GM21390 (cell line): ENCODE data around the gene APPBP2.
"Not testable (repeated sequence)": the region's sequence is repeated elsewhere in the genome, so short reads cannot be mapped to it uniquely, and the experiment has no call there.

Experiments used
- ATAC-seq: cut with Tn5 transposase; IDR thresholded peaks from one replicate; pipeline ENCODE4 v1.9.1; 2021; ENCODE audit not compliant: unreplicated experiment

Gene APPBP2

DNA sequence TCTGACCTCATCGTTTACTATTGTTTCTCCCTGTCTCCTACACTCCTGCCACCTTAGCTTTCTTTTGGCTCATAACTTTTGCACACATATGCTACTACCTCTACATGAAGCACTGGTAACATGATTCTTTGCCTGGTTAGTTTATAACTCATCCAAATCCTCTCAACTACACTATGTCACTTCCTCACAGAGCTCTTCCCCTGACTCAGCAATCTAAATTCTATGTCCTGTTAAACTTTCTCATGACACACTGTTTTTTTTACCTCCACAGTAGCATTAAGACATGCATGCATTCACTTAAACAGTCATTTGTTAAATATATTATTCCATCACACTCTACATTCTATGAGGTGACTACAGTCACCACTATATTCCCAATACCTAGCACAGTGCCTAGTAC is 19.7 kb downstream of the APPBP2 start:
- ATAC-seq, result no peak

DNA sequence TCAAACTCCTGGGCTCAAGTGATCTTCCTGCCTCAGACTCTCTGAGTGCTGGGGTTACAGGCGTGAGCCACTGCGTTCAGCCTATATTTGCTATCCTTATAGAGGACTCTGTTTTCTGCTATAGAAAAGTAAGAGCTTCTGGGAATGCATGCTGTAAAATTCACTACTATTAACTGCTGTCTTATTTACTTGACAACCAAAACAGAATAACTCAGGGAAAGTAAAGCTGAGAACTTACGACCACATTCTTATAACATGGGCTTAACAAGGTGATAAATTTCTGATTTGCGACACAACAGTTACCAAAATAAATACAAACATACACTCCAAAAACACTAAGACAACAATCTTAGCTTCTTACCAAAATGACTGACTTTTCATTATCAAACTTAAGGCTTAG is 23.9 kb downstream of the APPBP2 start:
- ATAC-seq, result no peak

DNA sequence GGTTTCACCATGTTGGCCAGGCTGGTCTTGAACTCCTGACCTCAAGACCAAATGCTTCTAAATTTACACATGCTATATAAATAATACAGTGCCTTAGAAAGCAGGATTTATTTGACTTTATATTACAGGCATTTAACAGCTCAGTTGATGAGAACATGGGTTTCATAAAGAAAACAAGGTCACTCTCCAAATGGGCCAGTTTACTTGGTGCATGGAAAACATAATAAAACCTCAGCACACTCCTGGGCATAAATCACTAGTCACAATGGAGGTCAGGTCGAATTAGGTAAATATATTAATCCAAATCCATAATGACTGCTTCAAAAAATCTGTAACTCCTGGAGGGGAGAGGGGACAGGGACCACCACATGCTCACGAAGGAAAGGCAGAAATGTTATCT is 24.5 kb downstream of the APPBP2 start:
- ATAC-seq, result no peak

DNA sequence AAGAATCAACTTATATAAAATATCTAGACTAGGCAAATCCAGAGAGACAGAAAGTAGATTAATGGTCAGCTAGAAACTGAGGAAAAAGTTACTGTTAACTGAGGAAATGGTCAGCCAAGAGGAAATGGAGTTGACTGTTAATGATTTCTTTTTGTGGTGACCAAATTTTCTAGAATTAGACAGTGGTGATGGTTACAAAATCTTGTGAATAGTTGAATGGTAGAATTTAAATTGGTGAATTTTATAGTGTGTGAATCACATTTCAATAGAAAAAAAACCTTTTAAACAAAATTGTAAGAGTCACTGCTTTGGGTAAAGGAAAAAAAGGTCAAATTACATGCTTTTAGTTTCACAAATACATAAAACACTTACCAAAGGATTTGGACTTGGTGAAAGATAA is 30.0 kb downstream of the APPBP2 start:
- no peak for ATAC-seq

DNA sequence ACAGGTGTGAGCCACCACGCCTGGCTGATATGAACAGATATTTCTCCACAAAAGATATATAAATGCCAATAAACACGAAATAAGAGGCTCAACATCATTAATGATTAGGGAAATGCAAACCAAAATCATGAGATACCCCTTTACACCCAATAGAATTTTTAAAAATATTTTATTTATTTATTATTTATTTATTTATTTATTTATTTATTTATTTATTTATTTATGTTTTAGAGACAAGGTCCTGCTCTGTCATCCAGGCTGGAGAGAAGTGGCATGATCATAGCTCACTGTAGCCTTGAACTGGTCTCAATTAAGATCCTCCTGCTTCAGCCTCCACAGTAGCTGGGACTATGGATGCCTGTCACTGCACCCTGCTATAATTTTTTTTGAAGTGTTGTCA is 30.8 kb downstream of the APPBP2 start:
- no peak for ATAC-seq

DNA sequence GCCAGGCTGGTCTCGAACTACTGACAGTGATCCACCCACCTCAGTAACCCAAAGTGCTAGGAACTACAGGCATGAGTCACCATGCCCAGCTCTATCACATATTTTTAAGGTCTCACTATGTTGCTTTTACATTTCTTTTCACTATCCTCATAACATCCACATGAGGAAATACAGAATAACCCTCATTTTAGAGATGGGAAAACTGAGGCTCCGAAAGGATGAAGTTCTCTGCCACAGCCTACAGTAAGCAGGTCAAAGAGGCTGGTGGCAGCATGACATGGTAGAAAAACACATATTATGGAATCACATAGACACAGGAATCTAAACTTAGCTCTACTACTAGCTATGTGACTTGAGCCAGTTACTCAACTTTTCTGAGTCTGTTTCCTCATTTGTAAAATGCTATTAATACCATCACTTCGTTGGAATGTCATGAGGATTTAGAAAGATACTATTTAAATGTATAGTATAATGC is 32.2 kb downstream of the APPBP2 start:
- no peak for ATAC-seq

DNA sequence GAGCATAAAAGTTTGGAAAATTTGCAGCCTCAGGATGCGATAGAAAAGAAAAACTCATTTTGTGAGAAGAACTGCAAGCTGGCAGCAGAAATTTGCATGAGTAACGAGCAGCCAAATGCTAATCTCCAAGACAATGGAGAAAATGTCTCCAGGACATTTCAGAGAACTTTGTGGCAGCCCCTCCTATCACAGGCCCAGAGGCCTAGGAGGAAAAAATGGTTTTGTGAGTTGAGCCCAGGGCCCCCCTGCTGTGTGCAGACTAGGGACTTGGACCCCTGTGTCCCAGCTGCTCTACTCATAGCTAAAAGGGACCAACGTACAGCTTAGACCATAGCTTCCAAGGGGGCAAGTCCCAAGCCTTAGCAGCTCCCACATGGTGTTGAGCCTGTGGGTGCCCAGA is 34.3 kb downstream of the APPBP2 start:
- no peak for ATAC-seq

DNA sequence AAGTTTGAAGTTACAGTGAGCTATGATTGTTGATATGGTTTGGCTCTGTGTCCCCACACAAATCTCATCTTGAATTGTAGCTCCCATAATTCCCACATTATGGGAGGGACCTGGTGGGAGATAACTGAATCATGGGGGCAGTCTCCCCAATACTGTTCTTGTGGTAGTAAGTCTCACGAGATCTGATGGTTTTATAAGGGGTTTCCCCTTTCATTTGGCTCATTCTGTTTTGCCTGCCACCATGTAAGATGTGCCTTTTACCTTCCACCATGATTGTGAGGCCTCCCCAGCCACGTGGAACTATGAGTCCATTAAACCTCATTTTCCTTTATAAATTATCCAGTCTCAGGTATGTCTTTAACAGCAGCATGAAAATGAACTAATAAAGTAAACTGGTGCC is 35.4 kb downstream of the APPBP2 start:
- ATAC-seq, result not testable (repeated sequence)

DNA sequence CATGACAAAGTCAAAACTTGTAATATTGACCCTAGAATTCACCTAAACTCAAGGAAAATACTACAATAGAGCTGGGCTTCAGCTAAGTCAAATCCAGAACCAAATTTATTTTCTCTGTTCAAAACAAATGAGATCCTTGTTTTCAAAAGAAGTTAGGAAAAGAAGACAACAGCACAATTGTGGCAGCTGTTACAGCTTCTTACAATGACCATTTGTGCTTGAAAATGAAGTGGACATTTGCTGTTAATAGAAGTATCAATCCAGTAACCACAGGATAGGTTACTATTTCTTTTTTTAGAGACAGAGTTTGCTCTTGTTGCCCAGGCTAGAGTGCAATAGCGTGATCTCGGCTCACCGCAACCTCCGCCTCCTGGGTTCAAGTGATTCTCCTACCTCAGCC is 44.4 kb downstream of the APPBP2 start:
- ATAC-seq, result no peak

DNA sequence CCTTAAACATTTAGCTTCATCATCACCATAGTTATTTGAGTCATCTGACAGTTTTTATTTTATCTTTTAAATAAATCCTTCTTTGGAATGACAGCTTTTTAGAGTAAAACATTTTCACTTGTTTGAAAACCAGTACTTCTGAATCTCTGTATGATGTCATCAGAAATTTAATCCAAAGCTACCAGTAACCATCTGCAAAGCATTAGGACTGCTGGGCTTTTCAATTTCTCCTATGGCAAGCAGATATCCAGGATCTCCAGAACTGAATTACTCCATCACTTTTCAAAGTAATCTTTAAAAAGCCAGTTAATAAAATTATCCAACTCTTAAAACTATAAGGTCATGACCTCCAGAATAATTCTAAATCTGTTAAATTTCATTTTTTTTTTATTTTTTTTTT is 52.3 kb downstream of the APPBP2 start:
- no peak for ATAC-seq

DNA sequence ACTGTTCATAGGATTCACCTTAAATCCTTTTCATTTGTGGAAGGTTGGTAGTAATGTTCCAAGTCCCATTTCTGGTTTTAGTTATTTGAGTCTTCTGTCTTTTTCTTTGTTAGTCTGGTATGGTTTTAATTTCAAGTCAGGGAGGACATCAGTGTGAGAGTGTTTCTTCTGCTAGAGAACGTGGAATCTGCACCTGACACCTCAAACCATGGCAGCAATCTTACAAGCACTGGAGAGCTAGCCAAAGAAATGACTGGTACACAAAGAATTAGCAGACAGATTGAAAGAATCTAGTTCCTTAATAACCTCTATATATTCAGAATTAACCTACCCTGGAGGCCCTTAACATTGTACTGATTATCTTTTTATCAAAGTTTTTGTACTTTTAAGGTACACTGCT is 53.6 kb downstream of the APPBP2 start:
- ATAC-seq, result no peak

DNA sequence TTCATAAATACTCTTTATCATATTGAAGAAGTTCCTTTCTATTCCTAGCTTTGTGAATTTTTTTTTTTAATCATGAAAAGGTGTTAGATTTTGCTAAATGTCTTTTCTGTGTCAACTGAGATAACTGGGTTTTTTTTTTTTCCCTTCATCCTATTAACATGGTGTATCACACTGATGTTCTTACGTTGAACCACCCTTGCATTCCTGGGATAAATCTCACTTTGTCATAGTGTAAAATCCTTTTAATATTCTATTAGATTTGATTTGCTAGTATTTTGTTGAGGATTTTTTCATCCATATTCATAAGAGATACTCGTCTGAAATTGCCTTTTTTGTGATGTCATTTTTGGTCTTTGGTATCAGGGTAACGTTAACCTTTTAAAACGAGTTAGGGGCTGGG is 54.6 kb downstream of the APPBP2 start:
- ATAC-seq, result no peak

DNA sequence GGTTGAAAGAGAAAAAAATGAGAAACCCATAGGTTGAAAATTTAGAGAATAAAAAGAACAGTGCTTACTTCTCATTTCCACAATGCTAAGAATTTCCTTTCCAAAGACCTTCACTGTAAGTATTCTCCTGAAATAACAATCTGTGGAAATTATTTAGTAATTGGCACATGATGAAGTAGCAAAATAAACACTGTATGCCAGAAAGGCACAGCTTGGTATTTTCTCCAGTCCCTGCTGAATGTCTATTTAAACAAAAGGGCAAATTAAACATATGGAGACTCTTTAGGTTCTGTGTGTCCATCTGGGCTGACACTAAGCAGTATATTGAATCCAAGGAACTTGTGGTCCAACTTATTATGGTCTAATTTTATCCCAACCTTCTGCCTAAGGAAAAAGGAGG is 57.7 kb downstream of the APPBP2 start:
- ATAC-seq, result no peak

DNA sequence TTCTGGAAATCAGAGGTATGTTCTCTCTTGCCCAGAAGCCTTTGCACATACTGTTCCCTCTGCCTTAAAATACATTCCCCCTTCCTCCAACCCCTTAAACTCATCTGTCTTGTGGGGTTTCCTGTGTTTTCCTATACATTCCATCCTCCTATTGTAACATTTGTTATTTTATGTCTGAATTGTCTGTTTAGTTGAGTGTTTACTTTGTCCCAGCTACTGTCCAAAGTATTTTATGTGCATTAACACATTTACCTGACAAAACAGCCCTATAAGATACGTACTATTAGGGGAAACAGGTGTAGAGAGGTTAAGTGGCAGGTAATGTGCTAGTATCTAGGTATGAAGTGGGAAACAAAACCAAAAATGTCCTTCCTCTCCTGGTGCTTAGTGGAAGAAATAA is 61.7 kb downstream of the APPBP2 start:
- ATAC-seq, result no peak

DNA sequence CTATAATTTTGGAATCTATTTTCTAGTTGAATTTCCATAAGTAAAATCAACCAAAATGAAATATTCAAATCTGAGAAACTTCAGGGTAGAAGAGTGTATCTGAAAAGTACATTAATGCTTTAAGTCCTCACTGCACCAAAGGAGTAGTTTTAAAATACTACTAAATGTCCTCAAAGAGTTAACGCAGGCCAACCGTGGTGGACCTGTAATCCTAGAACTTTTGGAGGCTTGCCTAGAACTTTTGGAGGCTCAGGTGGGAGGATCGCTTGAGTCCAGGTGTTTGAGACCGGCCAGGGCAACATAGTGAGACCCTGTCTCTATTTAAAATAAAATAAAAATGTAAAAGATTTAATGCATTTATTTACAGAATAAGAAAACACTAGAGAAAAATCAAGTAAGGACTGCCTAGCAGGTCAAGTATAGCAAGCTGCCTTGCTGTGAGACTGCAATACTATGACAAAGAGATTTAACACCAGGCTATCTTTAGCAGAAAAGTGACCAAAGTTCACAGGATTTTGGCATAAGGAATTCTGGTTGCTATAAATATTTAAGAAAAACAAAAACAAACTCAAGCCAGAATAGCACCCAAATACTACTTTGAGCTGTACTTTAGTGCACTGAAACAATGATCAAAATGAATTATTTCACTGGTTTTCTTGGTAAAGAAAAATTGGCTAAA is 62.7 kb downstream of the APPBP2 start:
- no peak for ATAC-seq

DNA sequence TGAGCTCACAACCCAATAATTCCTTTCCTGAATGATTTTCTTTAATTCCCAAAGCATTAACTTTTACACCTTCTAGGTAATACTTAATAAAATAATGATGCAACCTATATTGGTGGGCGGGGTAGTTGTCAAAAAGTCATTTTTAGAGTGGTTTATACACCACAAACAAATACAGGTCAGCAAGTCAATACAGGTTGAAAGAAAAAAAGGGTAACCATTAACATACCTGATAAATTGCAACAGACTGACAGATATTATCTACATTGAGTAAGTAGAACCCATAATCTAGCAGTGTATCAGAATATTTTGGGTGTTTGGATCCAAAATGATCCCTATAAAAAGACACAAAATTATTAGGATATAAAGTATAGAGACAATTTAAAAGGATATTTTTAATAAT is 64.5 kb downstream of the APPBP2 start:
- no peak for ATAC-seq

DNA sequence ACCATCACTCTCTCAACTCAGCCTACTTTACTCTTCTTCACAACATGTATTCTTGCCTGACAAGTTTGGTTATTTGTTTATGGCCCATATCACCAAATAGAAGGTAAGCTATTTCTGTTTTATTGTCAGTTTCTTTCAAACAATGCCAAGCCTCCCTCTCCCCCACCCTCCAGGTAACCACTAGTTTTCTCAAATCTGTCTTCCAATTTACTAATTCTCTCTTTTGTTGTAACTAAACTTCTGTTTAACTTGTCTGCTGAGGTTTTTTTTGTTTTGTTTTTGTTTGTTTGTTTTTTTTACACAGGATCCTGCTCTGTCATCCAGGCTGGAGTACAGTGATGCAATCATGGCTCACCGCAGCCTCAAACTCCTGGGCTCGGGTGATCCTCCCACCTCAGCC is 68.9 kb downstream of the APPBP2 start:
- ATAC-seq, result no peak

DNA sequence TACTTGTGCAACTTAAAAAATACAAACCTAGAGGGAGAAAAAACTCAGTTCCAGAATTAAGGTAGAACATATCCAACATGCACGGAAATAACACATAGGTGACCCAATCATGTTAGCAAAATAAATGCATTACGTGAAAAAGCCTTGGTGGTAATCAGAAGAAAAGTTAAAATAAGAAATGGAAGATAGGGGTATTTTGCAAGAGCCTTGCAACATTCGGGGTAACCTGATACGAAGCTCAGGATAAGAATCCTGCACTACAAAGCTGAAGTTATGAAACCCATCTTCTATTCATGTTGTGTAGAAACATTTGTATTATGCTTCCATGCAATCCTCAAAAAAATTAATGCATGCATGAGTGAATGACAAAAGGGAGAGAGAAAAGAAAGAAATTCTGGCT is 70.7 kb downstream of the APPBP2 start:
- ATAC-seq, result no peak

DNA sequence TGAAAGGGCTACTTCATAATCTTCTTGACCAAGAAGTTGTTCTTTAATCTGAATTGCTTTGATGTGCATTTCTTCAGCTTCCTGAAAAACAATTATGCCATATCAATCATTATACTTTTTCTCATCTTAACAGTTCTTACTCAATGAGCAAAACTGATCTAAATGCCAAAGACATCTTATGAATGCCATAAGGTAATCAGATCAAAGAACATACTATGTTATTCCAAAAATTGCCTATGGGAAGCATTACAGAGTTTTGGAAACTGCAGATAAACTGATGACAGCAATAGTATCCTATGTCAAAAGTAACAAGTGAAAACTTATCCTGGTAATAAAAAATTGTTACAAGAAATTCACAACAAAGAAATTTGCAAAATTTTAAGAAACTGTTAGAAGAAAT is 74.1 kb downstream of the APPBP2 start:
- ATAC-seq, result no peak

DNA sequence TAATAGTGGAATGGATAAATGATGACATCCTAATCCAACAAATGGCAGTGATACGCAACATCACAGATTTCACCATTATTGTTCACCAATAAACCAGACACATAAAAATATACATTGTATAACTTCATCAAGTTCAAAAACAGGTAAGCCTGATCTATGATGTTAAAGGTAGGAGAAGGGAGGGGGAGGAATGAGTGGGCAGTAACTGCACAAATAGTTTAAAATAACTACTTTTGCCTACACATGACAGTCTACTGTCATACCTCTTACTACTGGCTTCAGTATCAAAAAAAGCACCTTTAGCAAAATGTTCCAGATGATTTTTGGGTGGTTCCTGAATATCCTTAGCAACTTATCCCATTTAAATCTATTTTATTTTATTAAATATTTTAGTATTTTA is 75.0 kb downstream of the APPBP2 start:
- no peak for ATAC-seq

DNA sequence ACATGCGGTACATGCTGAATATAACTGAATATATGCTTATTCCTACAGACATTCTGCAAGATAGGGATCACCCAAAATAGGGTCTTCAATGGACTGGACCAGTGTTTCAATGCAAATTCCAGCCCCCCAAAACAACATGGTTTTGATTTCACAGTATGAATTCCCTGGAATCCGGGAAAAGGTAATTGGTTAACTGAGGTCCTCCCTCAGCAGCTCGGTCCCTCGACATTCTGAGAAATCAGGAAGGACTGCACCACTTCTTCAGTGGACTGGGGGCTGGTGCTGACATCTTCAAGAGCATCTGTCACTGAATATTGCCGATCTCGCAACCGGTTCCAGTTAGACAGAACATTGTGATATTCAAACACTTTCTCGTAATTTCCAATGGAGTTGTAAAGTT is 78.7 kb downstream of the APPBP2 start:
- no peak for ATAC-seq

DNA sequence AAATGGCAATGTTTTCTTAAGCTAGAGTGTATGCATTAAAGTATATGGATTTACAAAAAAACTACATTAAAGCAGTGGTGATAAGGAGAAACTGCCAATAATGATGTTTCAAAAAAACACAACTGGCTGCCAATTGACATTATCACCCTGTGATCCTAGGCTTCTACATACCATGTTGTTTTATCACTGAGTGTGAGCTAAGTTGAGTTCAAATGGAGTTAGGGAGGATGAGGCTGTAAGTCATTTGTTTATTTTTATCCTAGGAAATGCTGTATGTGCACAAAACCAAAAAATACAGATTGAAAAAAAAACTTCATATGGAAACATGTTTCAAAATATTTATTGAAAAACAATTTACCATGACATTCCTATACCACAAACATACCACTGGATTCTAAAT is 80.9 kb downstream of the APPBP2 start:
- ATAC-seq, result no peak

DNA sequence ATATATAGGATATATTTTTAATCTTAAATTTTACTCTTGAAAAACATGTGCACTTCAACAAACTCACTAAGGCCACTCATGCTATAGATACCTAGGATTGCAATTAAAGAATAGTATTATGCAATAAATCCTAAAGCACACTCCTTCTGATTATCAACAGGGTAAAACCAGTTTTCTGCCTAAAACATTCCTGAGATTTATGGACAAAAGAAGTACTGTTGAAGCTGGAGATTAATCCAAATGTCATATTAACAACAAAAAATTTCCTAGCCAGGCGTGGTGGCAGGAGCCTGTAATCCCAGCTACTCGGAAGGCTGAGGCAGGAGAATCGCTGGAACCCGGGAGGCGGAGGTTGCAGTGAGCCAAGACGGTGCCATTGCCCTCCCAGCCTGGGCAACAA is 82.3 kb downstream of the APPBP2 start:
- ATAC-seq, result no peak
